GM21737 (cell line): ENCODE measurements around the gene MNDA.
"Not testable (repeated sequence)": the region's sequence is repeated elsewhere in the genome, so short reads cannot be mapped to it uniquely, and the experiment has no call there.

ENCODE experiments used
- ATAC-seq: cut with Tn5 transposase; IDR thresholded peaks from one replicate; pipeline ENCODE4 v1.9.1; 2021; ENCODE audit warnings: mild to moderate bottlenecking, moderate library complexity; ENCODE audit not compliant: unreplicated experiment

Gene MNDA

DNA sequence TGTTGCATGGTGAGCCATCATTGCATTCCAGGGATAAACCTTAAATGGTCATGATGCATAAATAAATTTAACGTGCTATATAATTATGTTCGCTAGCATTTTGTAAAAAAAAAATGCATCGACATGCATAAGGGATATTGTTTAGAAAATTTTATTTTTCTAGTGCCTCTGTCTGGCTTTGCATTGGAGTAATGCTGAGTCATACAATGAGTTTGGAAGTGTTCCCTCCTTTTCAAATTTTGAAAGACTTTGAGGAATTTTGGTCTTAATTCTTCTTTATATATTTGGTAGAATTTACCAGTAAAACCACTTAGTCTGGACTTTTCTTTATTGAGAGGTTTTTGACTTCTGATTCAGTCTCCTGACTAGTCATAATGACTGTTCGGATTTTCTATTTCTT lies 4.9 kb downstream of the MNDA start:
- no peak for ATAC-seq

DNA sequence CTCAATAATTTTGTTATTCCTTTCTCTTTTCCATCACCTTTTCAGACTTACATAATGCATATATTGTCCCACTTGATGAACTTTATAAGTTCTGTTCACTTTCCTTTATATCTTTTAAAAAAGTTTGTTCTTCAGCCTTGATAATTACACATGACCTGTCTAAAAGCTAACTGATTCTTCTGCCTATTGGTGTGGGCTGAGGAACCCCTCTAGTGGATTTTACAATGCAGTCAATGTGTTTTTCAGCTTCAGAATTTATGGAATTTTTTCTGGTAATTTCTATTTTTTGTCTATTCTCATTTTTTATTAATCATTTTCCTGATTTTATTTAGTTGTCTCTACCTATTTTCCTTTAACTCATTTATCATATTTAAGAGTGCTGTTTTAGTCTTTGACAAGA lies 7.5 kb downstream of the MNDA start:
- no peak for ATAC-seq

DNA sequence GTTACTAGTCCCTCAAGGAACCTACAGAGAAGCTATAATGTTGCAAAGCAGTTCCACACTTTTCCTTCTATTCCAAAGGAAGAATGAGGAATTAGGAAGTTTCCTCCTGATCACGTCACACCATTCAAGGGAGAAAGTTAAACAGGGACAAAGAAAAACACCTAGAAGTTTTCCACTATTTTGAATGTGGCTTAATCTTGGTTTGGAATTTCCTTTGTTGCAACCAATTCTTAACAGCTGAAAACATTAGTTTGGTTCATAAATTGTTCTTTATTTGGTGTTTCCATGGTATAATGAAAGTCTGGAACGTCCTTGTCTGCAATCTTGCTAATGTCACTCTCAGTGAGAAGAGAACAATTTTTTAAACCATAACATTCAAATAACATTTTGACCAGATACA lies 8.4 kb downstream of the MNDA start:
- no peak for ATAC-seq

DNA sequence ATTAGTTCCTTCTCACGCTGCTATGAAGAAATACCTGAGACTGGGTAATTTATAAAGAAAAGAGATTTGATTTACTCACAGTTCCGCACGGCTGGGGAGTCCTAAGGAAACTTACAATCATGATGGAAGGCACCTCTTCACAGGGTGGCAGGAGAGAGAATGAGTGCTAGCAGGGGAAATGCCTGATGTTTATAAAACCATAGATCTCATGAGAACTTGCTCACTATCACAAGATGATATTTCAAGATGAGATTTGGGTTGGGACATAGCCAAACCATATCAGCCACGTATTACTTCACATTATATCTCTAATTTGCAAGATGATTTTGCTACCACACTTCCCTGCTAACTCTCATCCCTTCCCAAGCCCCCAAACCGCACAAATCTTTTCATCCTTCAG lies 9.1 kb downstream of the MNDA start:
- ATAC-seq: no peak

- ATAC-seq: no peak
Measured at GRCh38 chr1:158864595-158864994, 33.4 kb downstream of the MNDA start.

DNA sequence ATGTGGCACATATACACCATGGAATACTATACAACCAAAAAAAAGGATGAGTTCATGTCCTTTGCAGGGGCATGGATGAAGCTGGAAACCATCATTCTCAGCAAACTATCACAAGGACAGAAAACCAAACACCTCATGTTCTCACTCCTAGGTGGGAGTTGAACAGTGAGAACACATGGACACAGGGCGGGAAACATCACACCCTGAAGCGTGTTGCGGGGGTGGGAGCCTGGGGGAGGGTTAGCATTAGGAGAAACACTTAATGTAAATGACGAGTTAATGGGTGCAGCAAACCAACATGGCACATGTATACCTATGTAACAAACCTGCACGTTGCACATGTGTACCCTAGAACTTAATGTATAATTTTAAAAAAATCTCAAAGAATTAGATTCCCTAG lies 39.3 kb downstream of the MNDA start:
- not testable (repeated sequence) for ATAC-seq

GRCh38 chr1:158873141-158873540 lies 42.0 kb downstream of the MNDA start:
- no peak for ATAC-seq

DNA sequence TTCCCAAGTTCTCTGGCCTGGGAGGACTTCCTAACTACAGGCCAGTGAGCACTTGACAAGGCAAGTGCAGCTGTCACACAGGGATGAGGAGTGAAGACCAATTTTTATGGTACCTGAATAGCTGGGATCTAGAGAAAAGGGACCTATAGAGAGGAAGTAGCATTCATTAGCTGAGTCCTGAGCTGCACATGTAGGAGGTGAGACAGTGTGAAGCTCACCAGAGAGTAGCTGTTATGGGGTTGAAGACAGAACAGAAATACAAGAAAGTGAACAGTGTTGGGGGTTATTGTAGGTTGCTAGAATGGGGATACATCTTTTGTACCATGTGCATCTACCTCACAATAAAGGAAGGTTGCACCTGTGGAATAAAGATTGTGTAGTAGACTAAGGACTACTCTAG lies 62.5 kb downstream of the MNDA start:
- ATAC-seq: no peak

DNA sequence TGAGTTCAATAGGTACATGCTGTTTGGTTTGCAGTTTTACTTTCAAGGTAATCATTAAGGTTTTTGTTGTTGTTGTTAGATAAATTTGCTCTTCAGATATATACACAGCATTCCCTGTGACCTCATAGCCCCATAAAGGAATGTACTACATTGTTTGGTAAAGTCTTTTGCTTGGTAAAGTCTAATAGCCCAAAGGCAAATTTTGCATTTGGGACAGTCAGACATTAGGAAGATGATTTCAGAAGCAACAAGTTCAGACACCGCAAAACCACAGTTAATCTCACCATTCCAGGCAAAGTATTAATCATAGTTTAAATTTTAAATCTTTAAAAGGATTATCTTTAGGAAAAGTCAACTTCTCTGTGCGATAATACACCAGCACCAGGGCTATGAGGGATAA lies 67.6 kb downstream of the MNDA start:
- no peak for ATAC-seq
